Measurements from ENCODE around the gene RBM18. TPM values are rescaled to one million over a fixed set of nuclear protein-coding genes. Genes with fewer than 3 reads are reported as not detected.

Gene RBM18
- polyA plus RNA-seq (2011; rRNA removed) (14.7 and 29.3 TPM in 2 replicates), polyA minus RNA-seq (2011; rRNA and poly(A)+ RNA removed) (8.2 and 9.9 TPM in 2 replicates)

GRCh38 chr9:122264360-122265148 is at the start of gene RBM18, which contains the start of gene MRRF:
RBM18 (minus strand) TSS chr9:122264840; CDS start chr9:122261492, 3,348 bp downstream.
MRRF (plus strand) TSS chr9:122264882; CDS start chr9:122270892, 6,010 bp downstream.
- ChIA-PET POLR2A (no interaction called here), CTCF (interaction anchor here (0.6 to 2.0 kb wide), 10 partner anchors 12 to 547 kb away, joined by 3 to 8 read pairs (median 5); no protein-coding TSS in a partner anchor)
- Histone ChIP-seq H3K4me3 (ENCODE audit: low read depth, low read length) (peak within 1 kb of the TSS; percentile 71), H3K36me3 (ENCODE audit: control insufficient read depth, insufficient read depth, low read length) (no peaks in the 10 kb centered on the region), H3K27me3 (ENCODE audit: control insufficient read depth, insufficient read depth, low read length) (no peaks in the 10 kb centered on the region)
- TF ChIP-seq CTCF (IDR thresholded peaks at IDR 0.05; ENCODE audit: insufficient read depth, low read depth, low read length): no peak
- peak; percentile 47 for DNase-seq (ENCODE audit: low read depth)

GRCh38 chr9:122314165-122314564 is 49.5 kb upstream of the RBM18 start:
- Histone ChIP-seq H3K36me3 (ENCODE audit: control insufficient read depth, insufficient read depth, low read length) (peaks cover 7% of the 10 kb centered on the region; the same call in 1 of the 2 replicates), H3K27me3 (ENCODE audit: control insufficient read depth, insufficient read depth, low read length) (no peaks in the 10 kb centered on the region), H3K4me3 (ENCODE audit: low read depth, low read length) (no peak overlapping the region)
- CTCF ChIA-PET: interaction anchor here (1.1 kb wide), 1 partner anchor 13 kb away, joined by 3 read pairs; no protein-coding TSS in a partner anchor
- no peak for DNase-seq (ENCODE audit: low read depth)
- POLR2A ChIA-PET: no interaction called here
- TF ChIP-seq CTCF (IDR thresholded peaks at IDR 0.05; ENCODE audit: insufficient read depth, low read depth, low read length): no peak

- POLR2A ChIA-PET: no interaction called here
- DNase-seq (ENCODE audit: low read depth): no peak
- peaks cover 9% of the 10 kb centered on the region for H3K36me3 ChIP-seq (ENCODE audit: control insufficient read depth, insufficient read depth, low read length)
- CTCF ChIA-PET: no interaction called here
- no peak for TF ChIP-seq CTCF (IDR thresholded peaks at IDR 0.05; ENCODE audit: insufficient read depth, low read depth, low read length)
- no peak overlapping the region for H3K4me3 ChIP-seq (ENCODE audit: low read depth, low read length)
- no peaks in the 10 kb centered on the region for H3K27me3 ChIP-seq (ENCODE audit: control insufficient read depth, insufficient read depth, low read length)
Measured at GRCh38 chr9:122309861-122310260, 45.2 kb upstream of the RBM18 start.

GRCh38 chr9:122307925-122308324 is 43.3 kb upstream of the RBM18 start:
- ChIA-PET CTCF (interaction anchor here (0.9 kb wide), 1 partner anchor 9 kb away, joined by 3 read pairs; no protein-coding TSS in a partner anchor), POLR2A (no interaction called here)
- H3K27me3 ChIP-seq (ENCODE audit: control insufficient read depth, insufficient read depth, low read length): no peaks in the 10 kb centered on the region
- H3K36me3 ChIP-seq (ENCODE audit: control insufficient read depth, insufficient read depth, low read length): peaks cover 2% of the 10 kb centered on the region
- no peak for TF ChIP-seq CTCF (IDR thresholded peaks at IDR 0.05; ENCODE audit: insufficient read depth, low read depth, low read length)
- no peak for DNase-seq (ENCODE audit: low read depth)
- H3K4me3 ChIP-seq (ENCODE audit: low read depth, low read length): no peak overlapping the region

- Histone ChIP-seq H3K4me3 (ENCODE audit: low read depth, low read length) (no peak overlapping the region), H3K36me3 (ENCODE audit: control insufficient read depth, insufficient read depth, low read length) (peaks cover 2% of the 10 kb centered on the region), H3K27me3 (ENCODE audit: control insufficient read depth, insufficient read depth, low read length) (no peaks in the 10 kb centered on the region)
- POLR2A ChIA-PET: interaction anchor here (0.7 kb wide), 1 partner anchor 11 kb away, joined by 6 read pairs; no protein-coding TSS in a partner anchor
- no peak for TF ChIP-seq CTCF (IDR thresholded peaks at IDR 0.05; ENCODE audit: insufficient read depth, low read depth, low read length)
- CTCF ChIA-PET: interaction anchor here (0.6 to 1.5 kb wide), 2 partner anchors 9 to 20 kb away, joined by 4 to 5 read pairs; no protein-coding TSS in a partner anchor
- DNase-seq (ENCODE audit: low read depth): no peak
Measured at GRCh38 chr9:122307061-122307460, 42.4 kb upstream of the RBM18 start.
